ENCODE measurements around the gene PRPH. TPM values are rescaled to one million over a fixed set of nuclear protein-coding genes. Genes with fewer than 3 reads are reported as not detected.
A peak's percentile ranks its signal among the peaks of the same experiment; 100 is the strongest.

The PRPH gene
- total and polyA plus RNA-seq, 9 of the 15 experiments (the other 6 are each of a cell fraction or from before 2014, with no cell fraction given): 0.27 to 1.9 (median 1.3) TPM; not detected in 1

GRCh38 chr12:49272790-49273725, 21.9 kb upstream of the PRPH start (continued):
- TF ChIP-seq NELFE (IDR thresholded peaks at IDR 0.05; ENCODE audit: insufficient read depth, insufficient read length) (no peak), PML (IDR thresholded peaks at IDR 0.05; ENCODE audit: low read length) (0 out of 2 replicates have a peak, but pooled peaks have one; percentile 21), HDGF (IDR thresholded peaks at IDR 0.05) (no peak), HNRNPLL (IDR thresholded peaks at IDR 0.05; ENCODE audit: low read depth, low read length, poor library complexity, severe bottlenecking) (no peak), CHCHD3 (CRISPR knock-in tag; IDR thresholded peaks at IDR 0.05) (no peak), SREBF1 (IDR thresholded peaks at IDR 0.05; ENCODE audit: borderline replicate concordance, low read depth, low read length) (no peak), C11orf30 (IDR thresholded peaks at IDR 0.05; ENCODE audit: low read depth) (no peak), CTCFL (IDR thresholded peaks at IDR 0.05; ENCODE audit: borderline replicate concordance, insufficient read depth, low read depth, low read length, poor library complexity, severe bottlenecking) (no peak), ZNF77 (CRISPR knock-in tag; IDR thresholded peaks at IDR 0.05) (no peak), NFXL1 (CRISPR knock-in tag; IDR thresholded peaks at IDR 0.05) (no peak), KLF6 (CRISPR knock-in tag; IDR thresholded peaks at IDR 0.05; ENCODE audit: borderline replicate concordance) (no peak), BDP1 (IDR thresholded peaks at IDR 0.05; ENCODE audit: insufficient read depth, insufficient read length) (no peak), SRSF1 (IDR thresholded peaks at IDR 0.05; ENCODE audit: low read depth, low read length) (no peak), RFX1 (IDR thresholded peaks at IDR 0.05) (no peak), ZKSCAN3 (CRISPR knock-in tag; IDR thresholded peaks at IDR 0.05) (no peak), MLLT1 (IDR thresholded peaks at IDR 0.05) (0 out of 4 replicates have a peak, but pooled peaks of 1 of the 2 experiments have one; percentile 6), ZNF644 (tag; IDR thresholded peaks at IDR 0.05; ENCODE audit: low read depth) (no peak), KLF1 (tag; IDR thresholded peaks at IDR 0.05) (no peak), ZNF253 (CRISPR knock-in tag; conservative IDR thresholded peaks at IDR 0.05) (no peak), TEAD2 (tag; IDR thresholded peaks at IDR 0.05) (no peak), POU5F1 (IDR thresholded peaks at IDR 0.05; ENCODE audit: borderline replicate concordance, low read depth, low read length, partially characterized antibody) (no peak), RBM22 (IDR thresholded peaks at IDR 0.05; ENCODE audit: low read depth, low read length, poor library complexity, severe bottlenecking) (peak; percentile 80), ZNF444 (CRISPR knock-in tag; IDR thresholded peaks at IDR 0.05) (no peak), TRIM25 (IDR thresholded peaks at IDR 0.05; ENCODE audit: borderline replicate concordance) (no peak), KLF10 (CRISPR knock-in tag; IDR thresholded peaks at IDR 0.05) (no peak)

Data from K562 (cell line).